ENCODE measurements around the gene CDC42BPB.

CDC42BPB gene

DNA sequence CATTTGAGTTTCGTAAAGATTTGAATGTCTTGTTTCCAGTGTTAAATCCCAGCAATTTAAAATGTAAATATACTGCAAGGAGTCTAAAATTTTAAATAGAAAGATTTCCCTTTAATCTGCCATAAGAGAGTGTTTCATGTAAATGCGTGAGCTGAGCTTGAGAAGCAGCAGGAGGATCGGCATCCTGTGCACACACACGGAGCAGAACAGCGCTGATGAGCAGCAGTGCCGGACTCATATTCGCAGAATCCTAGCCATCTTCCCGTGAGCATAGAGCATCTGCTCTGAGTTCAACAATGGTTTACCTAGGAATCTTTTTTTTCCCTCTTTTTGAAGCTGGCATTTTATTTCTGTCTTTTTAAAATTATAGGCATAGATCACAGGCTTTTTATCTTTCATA is 164.7 kb downstream of the CDC42BPB start:
- DNase-seq = no peak

DNA sequence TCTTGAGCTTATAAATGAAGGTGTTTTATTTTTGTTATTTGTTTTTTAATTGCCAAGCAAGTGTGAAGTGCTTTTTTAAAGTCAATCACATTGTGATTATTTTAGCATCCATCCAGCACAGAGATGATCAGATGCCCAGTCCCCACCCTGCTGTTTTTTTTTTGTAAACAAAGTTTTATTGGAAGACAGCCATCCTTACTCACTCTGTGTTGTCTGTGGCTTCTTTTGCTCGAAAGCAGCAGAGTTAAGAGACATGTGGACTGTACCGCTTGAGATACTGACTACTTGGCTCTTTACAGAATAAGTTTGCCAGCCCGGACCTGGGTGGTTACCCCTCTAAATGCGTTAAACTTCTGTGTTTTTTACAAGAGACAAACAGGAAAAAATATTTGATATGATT is 165.8 kb downstream of the CDC42BPB start:
- DNase-seq = no peak

DNA sequence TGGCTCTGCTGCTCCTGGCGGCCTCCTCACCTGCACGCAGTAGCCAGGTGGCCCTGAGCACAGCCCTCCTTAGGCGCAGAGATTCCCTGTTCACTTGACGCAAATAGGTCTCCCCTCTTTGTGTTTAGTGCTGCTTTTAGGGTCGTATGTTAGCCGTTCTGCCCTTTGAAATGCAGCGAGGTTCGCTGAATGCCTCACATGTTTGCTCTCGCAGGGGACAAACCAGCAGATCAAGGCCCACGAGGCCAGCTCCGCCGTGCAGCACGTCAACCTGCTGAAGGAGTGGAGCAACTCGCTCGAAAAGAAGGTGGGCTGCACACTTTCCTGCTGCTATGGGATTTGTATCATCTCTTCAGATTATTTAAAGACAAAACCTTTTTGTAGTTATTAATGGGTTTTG is 166.2 kb downstream of the CDC42BPB start:
- DNase-seq = no peak

DNA sequence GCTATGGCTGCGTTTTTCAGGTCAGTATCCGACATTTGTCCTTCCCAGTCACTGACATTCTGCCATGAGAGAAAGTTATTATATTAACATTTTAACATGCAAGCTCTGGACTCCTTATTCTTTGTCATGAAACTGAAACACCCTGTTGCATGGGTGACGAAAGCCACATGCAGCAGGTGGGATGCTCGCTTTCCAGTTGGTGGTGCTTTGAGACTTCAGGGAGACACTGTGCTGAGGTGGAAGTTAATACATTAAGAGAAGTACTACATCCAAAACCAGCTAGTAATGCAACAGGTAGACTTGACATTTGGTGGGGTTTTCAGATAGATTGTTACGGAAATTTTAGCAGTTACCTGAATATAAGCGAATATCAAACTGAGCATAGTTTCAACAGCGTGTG is 167.7 kb downstream of the CDC42BPB start:
- no peak for DNase-seq

DNA sequence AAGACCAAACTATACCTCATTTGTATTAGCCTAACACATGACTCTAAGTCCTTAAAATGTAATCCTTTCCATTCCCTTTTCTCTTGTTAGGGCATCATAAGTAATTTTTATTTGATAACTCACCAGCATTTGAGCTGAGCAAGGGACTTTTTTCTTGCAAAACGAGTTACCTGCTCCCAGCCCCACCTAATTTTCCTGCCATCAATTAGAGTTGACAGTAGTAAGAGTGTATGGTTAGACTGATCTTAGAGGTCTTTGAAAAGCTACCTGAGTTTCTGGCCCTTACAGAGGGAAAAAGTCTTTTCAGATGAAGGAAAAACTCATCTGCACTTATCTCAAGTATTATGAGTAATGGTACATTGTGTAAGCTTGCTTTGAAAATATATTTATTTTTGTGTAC is 168.6 kb downstream of the CDC42BPB start:
- DNase-seq = no peak

DNA sequence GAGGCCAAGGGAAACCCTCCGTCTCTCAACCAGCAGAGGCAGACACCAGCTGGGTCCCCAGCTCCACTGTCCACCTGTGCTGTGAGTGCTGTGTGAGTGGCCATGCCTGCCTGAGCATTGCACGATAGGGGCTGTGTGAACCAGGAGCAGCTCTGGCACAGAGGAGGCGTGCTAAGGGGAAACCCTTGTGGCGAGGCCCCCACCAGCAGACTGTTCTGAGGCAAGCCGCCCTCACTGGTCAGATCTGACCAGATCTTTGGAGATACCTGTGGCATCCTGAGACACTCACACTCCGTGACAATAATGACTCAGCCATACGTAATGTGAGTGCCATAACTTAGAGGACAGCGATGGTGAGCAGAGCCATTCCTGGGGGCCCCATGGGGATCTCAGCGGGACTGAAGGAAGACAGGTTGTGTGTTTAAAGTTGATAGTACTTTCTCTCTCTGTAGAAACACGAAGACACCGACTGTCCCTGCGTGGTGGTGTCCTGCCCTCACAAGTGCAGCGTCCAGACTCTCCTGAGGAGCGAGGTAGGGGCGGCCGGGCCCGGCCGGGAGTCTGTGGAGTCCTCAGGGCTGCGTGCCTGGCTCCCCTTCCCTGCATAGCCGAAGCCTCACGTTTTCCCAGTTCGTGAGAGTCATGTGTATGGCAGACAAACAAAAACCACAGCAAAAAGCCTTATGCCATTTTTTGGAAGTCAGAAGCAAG is 171.5 kb downstream of the CDC42BPB start:
- no peak for DNase-seq

DNA sequence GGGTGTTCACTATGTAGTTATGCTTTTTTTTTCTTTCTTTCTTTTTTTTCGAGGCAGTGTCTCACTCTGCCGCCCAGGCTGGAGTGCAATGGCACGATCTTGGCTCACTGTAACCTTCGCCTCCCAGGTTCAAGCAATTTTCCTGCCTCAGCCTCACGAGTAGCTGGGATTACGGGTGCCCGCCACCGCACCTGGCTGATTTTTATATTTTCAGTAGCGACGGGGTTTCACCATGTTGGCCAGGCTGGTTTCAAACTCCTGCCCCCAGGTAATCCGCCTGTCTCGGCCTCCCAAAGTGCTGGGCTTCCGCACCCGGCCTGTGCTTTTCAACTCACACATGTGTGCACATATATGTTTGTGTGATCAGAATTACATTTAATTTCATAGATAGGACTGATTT is 173.8 kb downstream of the CDC42BPB start:
- DNase-seq = no peak

DNA sequence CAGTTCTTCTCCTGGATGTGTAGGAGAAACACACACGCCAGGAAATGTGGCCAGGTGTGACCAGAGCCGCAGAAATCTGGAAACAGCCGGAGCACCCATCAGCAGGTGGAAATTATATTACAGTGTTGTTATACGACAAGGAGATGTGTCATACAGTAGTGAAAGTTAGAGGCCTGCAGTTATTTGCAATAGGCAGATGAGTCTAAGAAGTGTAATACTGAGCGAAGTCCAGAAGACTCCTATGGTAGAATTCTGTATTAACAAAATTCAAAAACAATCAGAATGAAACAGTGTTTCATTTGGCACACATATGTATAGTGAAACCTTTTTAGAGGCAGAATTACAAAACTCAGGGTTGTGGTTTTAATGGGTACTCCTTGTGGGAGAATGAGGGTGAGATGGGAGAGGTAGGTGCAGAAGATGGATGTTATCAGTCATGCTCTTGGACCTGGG is 174.2 kb downstream of the CDC42BPB start:
- no peak for DNase-seq

All from NCI-H510A (cell line).